Measurements from ENCODE around the gene MOG.

GRCh38 chr6:29611426-29611825 is 45.5 kb upstream of the MOG start:
- TF ChIP-seq CTCF (IDR thresholded peaks at IDR 0.05; ENCODE audit: low read length) (no peak), EZH2 (IDR thresholded peaks at IDR 0.05; ENCODE audit: borderline replicate concordance, low read length) (no peak)

Data from OCI-LY1 (cell line).